Epithelial cell of esophagus (primary cell): Measurements from ENCODE around the gene RPL27.

Source experiments
- DNase-seq: peaks from one replicate; pipeline ENCODE4 v3.0.0; 2010; ENCODE audit warnings: low read depth
- H3K4me3 ChIP-seq: 2 replicates; pipeline ENCODE4 v1.5.1; 2011; ENCODE audit warnings: mild to moderate bottlenecking, low read length, control low read depth
- CTCF ChIP-seq: IDR thresholded peaks from 2 replicates; pipeline ENCODE4 v1.5.1; 2011; ENCODE audit warnings: low read depth, mild to moderate bottlenecking, low read length, control low read depth, inconsistent platforms; ENCODE audit not compliant: insufficient read depth; ENCODE audit errors: missing control alignments

RPL27 gene

GRCh38 chr17:43028221-43028861, 30.1 kb downstream of the RPL27 start:
- DNase-seq, result no peak
- no peak overlapping the region for H3K4me3 ChIP-seq
- TF ChIP-seq CTCF, result no peak

GRCh38 chr17:43030137-43030767, 32.0 kb downstream of the RPL27 start:
- DNase-seq, result no peak
- H3K4me3 ChIP-seq, result no peak overlapping the region
- TF ChIP-seq CTCF, result no peak

- H3K4me3 ChIP-seq, result no peak overlapping the region
- no peak for TF ChIP-seq CTCF
- no peak for DNase-seq
Observed at GRCh38 chr17:43031666-43032065, 33.4 kb downstream of the RPL27 start.

GRCh38 chr17:43033948-43034881, 36.0 kb downstream of the RPL27 start:
- TF ChIP-seq CTCF, result no peak
- no peak for DNase-seq
- H3K4me3 ChIP-seq, result no peak overlapping the region

- no peak overlapping the region for H3K4me3 ChIP-seq
- no peak for TF ChIP-seq CTCF
- DNase-seq, result no peak
Observed at GRCh38 chr17:43034894-43035293, 36.7 kb downstream of the RPL27 start.

GRCh38 chr17:43039646-43040045, 41.4 kb downstream of the RPL27 start:
- no peak for DNase-seq
- no peak overlapping the region for H3K4me3 ChIP-seq
- no peak for TF ChIP-seq CTCF
